ENCODE data around the gene CLCN4. TPM values are rescaled to one million over a fixed set of nuclear protein-coding genes. Genes with fewer than 3 reads are reported as not detected.

Gene CLCN4
- polyA plus RNA-seq, 3 donors = 0.27 to 1.9 (median 1.3) TPM

- H3K79me2 ChIP-seq (ENCODE audit: insufficient read depth, low read length) = no peaks in the 10 kb centered on the region
- H3K36me3 ChIP-seq (replicated peaks in 1 of 2; ENCODE audit: control insufficient read depth in 1 of 2, insufficient read depth in 2 of 2, low read length in 2 of 2) = no peaks in the 10 kb centered on the region
- Mint-ChIP-seq H3K4me1 (peaks cover 34% of the 10 kb centered on the region), H3K4me3 (no peak overlapping the region), H3K27ac (peak overlapping the region in 1 of 7 donors; percentile 43), H3K27me3 (ENCODE audit: low read depth in 3 of 3) (peaks cover 0 to 10% (median 0%) of the 10 kb centered on the region in 3 donors), H3K9me3 (peaks cover 0 to 2% (median 1%) of the 10 kb centered on the region in 7 donors), H3K36me3 (peaks cover 2 to 5% of the 10 kb centered on the region in 2 donors)
- no peak for DNase-seq
- H4K20me1 ChIP-seq (ENCODE audit: insufficient read depth, low read length) = no peaks in the 10 kb centered on the region
- H3K9me3 ChIP-seq (replicated peaks in 1 of 2; ENCODE audit: control insufficient read depth in 1 of 2, insufficient read depth in 1 of 2, low read length in 2 of 2) = no peaks in the 10 kb centered on the region
- H3K27ac ChIP-seq (ENCODE audit: low read depth in 1 of 2, low read length in 2 of 2) = no peak overlapping the region
- no peak overlapping the region for H3K9ac ChIP-seq (ENCODE audit: insufficient read depth, low read length, poor library complexity, severe bottlenecking)
- no peak overlapping the region for H2AFZ ChIP-seq (ENCODE audit: insufficient read depth, low read depth, low read length, poor library complexity, severe bottlenecking)
- H3K4me2 ChIP-seq (replicated peaks; ENCODE audit: extremely low read depth, low read length, poor library complexity, severe bottlenecking) = no peak overlapping the region
- TF ChIP-seq CTCF (IDR thresholded peaks at IDR 0.05) = no peak
- intact Hi-C loops (cut with micrococcal nuclease) = no loop called here
- H3K27me3 ChIP-seq (ENCODE audit: control insufficient read depth in 2 of 2, insufficient read depth in 2 of 2, low read length in 2 of 2) = peaks cover 0 to 2% of the 10 kb centered on the region in 2 donors
- no peak overlapping the region for H3K4me3 ChIP-seq (replicated peaks in 1 of 3; ENCODE audit: low read depth in 2 of 3, low read length in 3 of 3)
- 94% methylated on average over 18 of the region's 19 CpGs for WGBS (ENCODE audit: insufficient coverage)
- H3K4me1 ChIP-seq (ENCODE audit: control insufficient read depth in 1 of 2, insufficient read depth in 2 of 2, low read length in 2 of 2) = peaks cover 40 to 45% of the 10 kb centered on the region in 2 donors
Observed at GRCh38 chrX:10173331-10173900, 16.6 kb downstream of the CLCN4 start.

- intact Hi-C loops (cut with micrococcal nuclease) = no loop called here
- Histone ChIP-seq H3K4me1 (ENCODE audit: control insufficient read depth in 1 of 2, insufficient read depth in 2 of 2, low read length in 2 of 2) (peaks cover 34 to 38% of the 10 kb centered on the region in 2 donors), H2AFZ (ENCODE audit: insufficient read depth, low read depth, low read length, poor library complexity, severe bottlenecking) (no peak overlapping the region), H4K20me1 (ENCODE audit: insufficient read depth, low read length) (no peaks in the 10 kb centered on the region), H3K27me3 (ENCODE audit: control insufficient read depth in 2 of 2, insufficient read depth in 2 of 2, low read length in 2 of 2) (peaks cover 0 to 2% of the 10 kb centered on the region in 2 donors), H3K36me3 (replicated peaks in 1 of 2; ENCODE audit: control insufficient read depth in 1 of 2, insufficient read depth in 2 of 2, low read length in 2 of 2) (no peaks in the 10 kb centered on the region), H3K9me3 (replicated peaks in 1 of 2; ENCODE audit: control insufficient read depth in 1 of 2, insufficient read depth in 1 of 2, low read length in 2 of 2) (no peaks in the 10 kb centered on the region), H3K4me2 (replicated peaks; ENCODE audit: extremely low read depth, low read length, poor library complexity, severe bottlenecking) (no peak overlapping the region), H3K79me2 (ENCODE audit: insufficient read depth, low read length) (no peaks in the 10 kb centered on the region), H3K9ac (ENCODE audit: insufficient read depth, low read length, poor library complexity, severe bottlenecking) (no peak overlapping the region), H3K4me3 (replicated peaks in 1 of 3; ENCODE audit: low read depth in 2 of 3, low read length in 3 of 3) (no peak overlapping the region), H3K27ac (ENCODE audit: low read depth in 1 of 2, low read length in 2 of 2) (no peak overlapping the region)
- peaks cover 27% of the 10 kb centered on the region for H3K4me1 Mint-ChIP-seq
- WGBS (ENCODE audit: insufficient coverage) = no CpG with 5 or more reads among the region's 9 CpGs
- TF ChIP-seq CTCF (IDR thresholded peaks at IDR 0.05) = no peak
- DNase-seq = no peak
- no peak overlapping the region for H3K4me3 Mint-ChIP-seq
- H3K9me3 Mint-ChIP-seq = peaks cover 0 to 2% (median 1%) of the 10 kb centered on the region in 7 donors
- H3K27ac Mint-ChIP-seq = no peak overlapping the region
- peaks cover 2 to 5% of the 10 kb centered on the region in 2 donors for H3K36me3 Mint-ChIP-seq
- H3K27me3 Mint-ChIP-seq (ENCODE audit: low read depth in 3 of 3) = peaks cover 0 to 7% (median 0%) of the 10 kb centered on the region in 3 donors
Observed at GRCh38 chrX:10174051-10174450, 17.3 kb downstream of the CLCN4 start.
